ENCODE data around the gene B9D2.

The B9D2 gene

DNA sequence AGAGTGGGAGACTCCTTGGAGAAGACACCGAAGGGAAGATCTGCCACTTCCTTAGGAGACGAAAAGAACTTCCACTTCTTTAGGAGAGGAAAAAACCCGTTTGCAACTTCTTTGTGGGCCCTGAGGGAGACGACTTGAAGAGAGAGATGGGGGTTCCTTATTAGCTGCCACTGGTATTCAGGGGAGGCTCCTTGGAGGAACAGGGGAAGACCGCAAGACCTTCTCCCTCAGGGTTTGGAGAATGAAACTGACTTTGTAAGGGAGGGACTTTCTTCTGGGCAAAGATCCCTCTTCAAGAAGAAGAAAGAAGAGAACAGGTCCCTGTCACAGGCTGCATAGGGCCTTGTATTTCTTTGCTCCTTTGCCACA lies 34.1 kb upstream of the B9D2 start:
- no peak for TF ChIP-seq ARNTL (CRISPR knock-in tag; IDR thresholded peaks at IDR 0.05; ENCODE audit: borderline replicate concordance, low read depth)
- no peak for TF ChIP-seq ZNF565 (CRISPR knock-in tag; conservative IDR thresholded peaks at IDR 0.05; ENCODE audit: low read depth)
- no peak for TF ChIP-seq GLIS3 (CRISPR knock-in tag; IDR thresholded peaks at IDR 0.05)
- TF ChIP-seq ZNF8 (CRISPR knock-in tag; IDR thresholded peaks at IDR 0.05): no peak
- no peak for TF ChIP-seq ZFP30 (CRISPR knock-in tag; IDR thresholded peaks at IDR 0.05)
- TF ChIP-seq OSR1 (CRISPR knock-in tag; IDR thresholded peaks at IDR 0.05): no peak
- TF ChIP-seq ZNF70 (CRISPR knock-in tag; IDR thresholded peaks at IDR 0.05): no peak
- TF ChIP-seq, protein P1, sequence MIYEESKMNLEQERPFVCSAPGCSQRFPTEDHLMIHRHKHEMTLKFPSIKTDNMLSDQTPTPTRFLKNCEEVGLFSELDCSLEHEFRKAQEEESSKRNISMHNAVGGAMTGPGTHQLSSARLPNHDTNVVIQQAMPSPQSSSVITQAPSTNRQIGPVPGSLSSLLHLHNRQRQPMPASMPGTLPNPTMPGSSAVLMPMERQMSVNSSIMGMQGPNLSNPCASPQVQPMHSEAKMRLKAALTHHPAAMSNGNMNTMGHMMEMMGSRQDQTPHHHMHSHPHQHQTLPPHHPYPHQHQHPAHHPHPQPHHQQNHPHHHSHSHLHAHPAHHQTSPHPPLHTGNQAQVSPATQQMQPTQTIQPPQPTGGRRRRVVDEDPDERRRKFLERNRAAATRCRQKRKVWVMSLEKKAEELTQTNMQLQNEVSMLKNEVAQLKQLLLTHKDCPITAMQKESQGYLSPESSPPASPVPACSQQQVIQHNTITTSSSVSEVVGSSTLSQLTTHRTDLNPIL (CRISPR knock-in tag; IDR thresholded peaks at IDR 0.05; ENCODE audit: low read depth): no peak
- no peak for TF ChIP-seq BACH2 (CRISPR knock-in tag; IDR thresholded peaks at IDR 0.05; ENCODE audit: borderline replicate concordance)
- ATAC-seq: peak; percentile 4; the same call in 1 of the 3 replicates

DNA sequence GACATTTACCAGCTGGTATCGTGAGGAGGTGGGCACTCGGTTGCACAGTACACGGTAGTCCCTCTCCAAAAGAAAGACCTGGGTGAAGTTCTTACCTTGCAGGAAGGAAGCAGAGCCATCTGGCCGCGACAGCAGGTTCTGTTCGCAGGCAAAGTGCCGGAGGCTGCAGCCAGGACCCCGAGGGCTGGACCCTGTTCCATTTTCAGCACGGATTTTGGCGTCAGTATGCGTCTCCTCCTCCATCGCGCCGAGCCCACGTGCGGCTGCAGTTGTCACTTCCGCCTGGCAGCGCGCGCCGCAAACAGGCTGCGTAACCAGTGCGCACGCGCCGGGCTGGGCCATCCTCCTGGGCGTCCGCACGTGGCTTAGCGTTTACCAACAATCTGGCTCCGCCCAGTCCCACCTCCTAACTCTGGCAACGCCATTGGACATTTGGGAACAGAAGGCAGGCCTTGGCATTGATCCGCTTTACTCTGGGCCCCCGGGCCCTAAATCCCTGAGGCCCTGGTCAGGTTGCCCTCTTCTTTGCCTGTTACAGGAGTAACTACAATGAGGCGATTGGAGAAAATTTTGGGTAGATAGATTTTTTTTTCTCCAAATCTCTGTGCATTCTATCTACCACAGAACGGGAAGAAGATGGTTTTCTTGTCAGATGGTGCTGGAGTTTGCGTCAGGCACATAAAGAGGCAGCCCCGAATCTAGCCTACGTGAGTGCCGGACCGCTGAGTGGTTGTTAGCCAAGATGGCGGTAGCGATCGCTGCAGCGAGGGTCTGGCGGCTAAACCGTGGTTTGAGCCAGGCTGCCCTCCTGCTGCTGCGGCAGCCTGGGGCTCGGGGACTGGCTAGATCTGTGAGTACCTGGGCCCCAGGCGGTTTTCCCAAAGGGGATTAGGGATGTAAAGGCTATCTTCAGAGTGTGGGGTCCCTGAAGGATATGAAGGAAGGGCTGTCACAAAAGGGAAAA lies 33.4 kb upstream of the B9D2 start, which contains the start of the genes BCKDHA and EXOSC5:
Gene BCKDHA, plus strand, starts transcription at position 733 of the 964 bp plus-strand sequence. Its CDS starts 10 bp downstream, at position 743.
Gene EXOSC5, minus strand, starts transcription at position 274 of the 964 bp plus-strand sequence. Its CDS starts 31 bp downstream, at position 243.
- TF ChIP-seq GLIS3 (CRISPR knock-in tag; IDR thresholded peaks at IDR 0.05) (no peak), ZNF70 (CRISPR knock-in tag; IDR thresholded peaks at IDR 0.05) (no peak), OSR1 (CRISPR knock-in tag; IDR thresholded peaks at IDR 0.05) (no peak), PPARA (CRISPR knock-in tag; IDR thresholded peaks at IDR 0.05; ENCODE audit: borderline replicate concordance) (no peak), TCF4 (CRISPR knock-in tag; IDR thresholded peaks at IDR 0.05; ENCODE audit: borderline replicate concordance) (no peak), ZFP3 (CRISPR knock-in tag; IDR thresholded peaks at IDR 0.05) (no peak), TOX (CRISPR knock-in tag; IDR thresholded peaks at IDR 0.05; ENCODE audit: borderline replicate concordance) (no peak), BACH2 (CRISPR knock-in tag; IDR thresholded peaks at IDR 0.05; ENCODE audit: borderline replicate concordance) (no peak), ZFP30 (CRISPR knock-in tag; IDR thresholded peaks at IDR 0.05) (no peak)
- TF ChIP-seq, protein P2, sequence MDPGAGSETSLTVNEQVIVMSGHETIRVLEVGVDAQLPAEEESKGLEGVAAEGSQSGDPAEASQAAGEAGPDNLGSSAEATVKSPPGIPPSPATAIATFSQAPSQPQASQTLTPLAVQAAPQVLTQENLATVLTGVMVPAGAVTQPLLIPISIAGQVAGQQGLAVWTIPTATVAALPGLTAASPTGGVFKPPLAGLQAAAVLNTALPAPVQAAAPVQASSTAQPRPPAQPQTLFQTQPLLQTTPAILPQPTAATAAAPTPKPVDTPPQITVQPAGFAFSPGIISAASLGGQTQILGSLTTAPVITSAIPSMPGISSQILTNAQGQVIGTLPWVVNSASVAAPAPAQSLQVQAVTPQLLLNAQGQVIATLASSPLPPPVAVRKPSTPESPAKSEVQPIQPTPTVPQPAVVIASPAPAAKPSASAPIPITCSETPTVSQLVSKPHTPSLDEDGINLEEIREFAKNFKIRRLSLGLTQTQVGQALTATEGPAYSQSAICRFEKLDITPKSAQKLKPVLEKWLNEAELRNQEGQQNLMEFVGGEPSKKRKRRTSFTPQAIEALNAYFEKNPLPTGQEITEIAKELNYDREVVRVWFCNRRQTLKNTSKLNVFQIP (CRISPR knock-in tag; IDR thresholded peaks at IDR 0.05; ENCODE audit: borderline replicate concordance, low read depth): no peak
- peak; percentile 94 for ATAC-seq

DNA sequence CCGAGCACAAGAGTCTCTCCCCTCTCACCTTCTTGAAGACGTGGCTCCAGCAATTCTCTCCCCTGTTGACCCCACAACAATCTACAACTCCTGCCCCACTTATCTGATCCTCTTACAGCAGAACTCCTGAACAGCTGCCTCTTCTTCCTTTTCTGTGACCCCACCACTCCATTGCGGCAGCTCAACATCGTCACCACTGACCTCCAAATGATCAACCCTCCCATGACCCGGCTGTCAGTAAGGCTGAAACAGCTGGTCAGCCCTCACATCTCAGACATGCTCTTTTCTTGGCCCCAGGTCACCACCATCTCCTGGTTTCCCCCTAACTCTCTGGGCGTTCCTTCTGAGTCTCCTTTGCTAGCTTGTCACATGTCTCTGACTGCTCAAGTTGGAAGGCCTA lies 31.4 kb upstream of the B9D2 start:
- TF ChIP-seq RARB (CRISPR knock-in tag; IDR thresholded peaks at IDR 0.05): no peak
- TF ChIP-seq, protein P1 (CRISPR knock-in tag; IDR thresholded peaks at IDR 0.05; ENCODE audit: low read depth): no peak
- TF ChIP-seq ZNF8 (CRISPR knock-in tag; IDR thresholded peaks at IDR 0.05): no peak
- no peak for TF ChIP-seq ZFP30 (CRISPR knock-in tag; IDR thresholded peaks at IDR 0.05)
- TF ChIP-seq ZNF70 (CRISPR knock-in tag; IDR thresholded peaks at IDR 0.05): no peak
- no peak for TF ChIP-seq TCF4 (CRISPR knock-in tag; IDR thresholded peaks at IDR 0.05; ENCODE audit: borderline replicate concordance)
- TF ChIP-seq CSDC2 (CRISPR knock-in tag; IDR thresholded peaks at IDR 0.05): no peak
- no peak for TF ChIP-seq GLIS3 (CRISPR knock-in tag; IDR thresholded peaks at IDR 0.05)
- TF ChIP-seq, protein P3, sequence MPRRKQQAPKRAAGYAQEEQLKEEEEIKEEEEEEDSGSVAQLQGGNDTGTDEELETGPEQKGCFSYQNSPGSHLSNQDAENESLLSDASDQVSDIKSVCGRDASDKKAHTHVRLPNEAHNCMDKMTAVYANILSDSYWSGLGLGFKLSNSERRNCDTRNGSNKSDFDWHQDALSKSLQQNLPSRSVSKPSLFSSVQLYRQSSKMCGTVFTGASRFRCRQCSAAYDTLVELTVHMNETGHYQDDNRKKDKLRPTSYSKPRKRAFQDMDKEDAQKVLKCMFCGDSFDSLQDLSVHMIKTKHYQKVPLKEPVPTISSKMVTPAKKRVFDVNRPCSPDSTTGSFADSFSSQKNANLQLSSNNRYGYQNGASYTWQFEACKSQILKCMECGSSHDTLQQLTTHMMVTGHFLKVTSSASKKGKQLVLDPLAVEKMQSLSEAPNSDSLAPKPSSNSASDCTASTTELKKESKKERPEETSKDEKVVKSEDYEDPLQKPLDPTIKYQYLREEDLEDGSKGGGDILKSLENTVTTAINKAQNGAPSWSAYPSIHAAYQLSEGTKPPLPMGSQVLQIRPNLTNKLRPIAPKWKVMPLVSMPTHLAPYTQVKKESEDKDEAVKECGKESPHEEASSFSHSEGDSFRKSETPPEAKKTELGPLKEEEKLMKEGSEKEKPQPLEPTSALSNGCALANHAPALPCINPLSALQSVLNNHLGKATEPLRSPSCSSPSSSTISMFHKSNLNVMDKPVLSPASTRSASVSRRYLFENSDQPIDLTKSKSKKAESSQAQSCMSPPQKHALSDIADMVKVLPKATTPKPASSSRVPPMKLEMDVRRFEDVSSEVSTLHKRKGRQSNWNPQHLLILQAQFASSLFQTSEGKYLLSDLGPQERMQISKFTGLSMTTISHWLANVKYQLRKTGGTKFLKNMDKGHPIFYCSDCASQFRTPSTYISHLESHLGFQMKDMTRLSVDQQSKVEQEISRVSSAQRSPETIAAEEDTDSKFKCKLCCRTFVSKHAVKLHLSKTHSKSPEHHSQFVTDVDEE (CRISPR knock-in tag; IDR thresholded peaks at IDR 0.05): no peak
- TF ChIP-seq SNAI2 (CRISPR knock-in tag; IDR thresholded peaks at IDR 0.05): no peak
- no peak for TF ChIP-seq ESRRG (CRISPR knock-in tag; IDR thresholded peaks at IDR 0.05)
- no peak for TF ChIP-seq BACH2 (CRISPR knock-in tag; IDR thresholded peaks at IDR 0.05; ENCODE audit: borderline replicate concordance)
- TF ChIP-seq, protein P4, sequence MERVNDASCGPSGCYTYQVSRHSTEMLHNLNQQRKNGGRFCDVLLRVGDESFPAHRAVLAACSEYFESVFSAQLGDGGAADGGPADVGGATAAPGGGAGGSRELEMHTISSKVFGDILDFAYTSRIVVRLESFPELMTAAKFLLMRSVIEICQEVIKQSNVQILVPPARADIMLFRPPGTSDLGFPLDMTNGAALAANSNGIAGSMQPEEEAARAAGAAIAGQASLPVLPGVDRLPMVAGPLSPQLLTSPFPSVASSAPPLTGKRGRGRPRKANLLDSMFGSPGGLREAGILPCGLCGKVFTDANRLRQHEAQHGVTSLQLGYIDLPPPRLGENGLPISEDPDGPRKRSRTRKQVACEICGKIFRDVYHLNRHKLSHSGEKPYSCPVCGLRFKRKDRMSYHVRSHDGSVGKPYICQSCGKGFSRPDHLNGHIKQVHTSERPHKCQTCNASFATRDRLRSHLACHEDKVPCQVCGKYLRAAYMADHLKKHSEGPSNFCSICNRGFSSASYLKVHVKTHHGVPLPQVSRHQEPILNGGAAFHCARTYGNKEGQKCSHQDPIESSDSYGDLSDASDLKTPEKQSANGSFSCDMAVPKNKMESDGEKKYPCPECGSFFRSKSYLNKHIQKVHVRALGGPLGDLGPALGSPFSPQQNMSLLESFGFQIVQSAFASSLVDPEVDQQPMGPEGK (CRISPR knock-in tag; IDR thresholded peaks at IDR 0.05; ENCODE audit: borderline replicate concordance): no peak
- no peak for TF ChIP-seq TOX (CRISPR knock-in tag; IDR thresholded peaks at IDR 0.05; ENCODE audit: borderline replicate concordance)
- TF ChIP-seq, protein P5, sequence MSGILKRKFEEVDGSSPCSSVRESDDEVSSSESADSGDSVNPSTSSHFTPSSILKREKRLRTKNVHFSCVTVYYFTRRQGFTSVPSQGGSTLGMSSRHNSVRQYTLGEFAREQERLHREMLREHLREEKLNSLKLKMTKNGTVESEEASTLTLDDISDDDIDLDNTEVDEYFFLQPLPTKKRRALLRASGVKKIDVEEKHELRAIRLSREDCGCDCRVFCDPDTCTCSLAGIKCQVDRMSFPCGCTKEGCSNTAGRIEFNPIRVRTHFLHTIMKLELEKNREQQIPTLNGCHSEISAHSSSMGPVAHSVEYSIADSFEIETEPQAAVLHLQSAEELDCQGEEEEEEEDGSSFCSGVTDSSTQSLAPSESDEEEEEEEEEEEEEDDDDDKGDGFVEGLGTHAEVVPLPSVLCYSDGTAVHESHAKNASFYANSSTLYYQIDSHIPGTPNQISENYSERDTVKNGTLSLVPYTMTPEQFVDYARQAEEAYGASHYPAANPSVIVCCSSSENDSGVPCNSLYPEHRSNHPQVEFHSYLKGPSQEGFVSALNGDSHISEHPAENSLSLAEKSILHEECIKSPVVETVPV (CRISPR knock-in tag; IDR thresholded peaks at IDR 0.05): no peak
- TF ChIP-seq, protein P2 (CRISPR knock-in tag; IDR thresholded peaks at IDR 0.05; ENCODE audit: borderline replicate concordance, low read depth): no peak
- TF ChIP-seq ISL1 (CRISPR knock-in tag; IDR thresholded peaks at IDR 0.05): no peak
- TF ChIP-seq ZFP3 (CRISPR knock-in tag; IDR thresholded peaks at IDR 0.05): no peak
- no peak for TF ChIP-seq ZC3H10 (CRISPR knock-in tag; IDR thresholded peaks at IDR 0.05)
- ATAC-seq: no peak

All from SK-N-SH treated with all-trans-retinoic acid at 6 μM for 48 hours (cell line).